Measurements from ENCODE around the gene LDB2.

Gene LDB2

GRCh38 chr4:16483540-16483939 is 414.9 kb downstream of the LDB2 start:
- DNase-seq (ENCODE audit: low read depth), result no peak

GRCh38 chr4:16480011-16480410 is 418.4 kb downstream of the LDB2 start:
- no peak for DNase-seq (ENCODE audit: low read depth)

GRCh38 chr4:16472537-16472936 is 425.9 kb downstream of the LDB2 start:
- DNase-seq (ENCODE audit: low read depth), result no peak

GRCh38 chr4:16467061-16467460 is 431.4 kb downstream of the LDB2 start:
- DNase-seq (ENCODE audit: low read depth), result no peak

GRCh38 chr4:16466581-16466980 is 431.9 kb downstream of the LDB2 start:
- no peak for DNase-seq (ENCODE audit: low read depth)

GRCh38 chr4:16464651-16465050 is 433.8 kb downstream of the LDB2 start:
- DNase-seq (ENCODE audit: low read depth), result no peak

GRCh38 chr4:16462656-16463055 is 435.8 kb downstream of the LDB2 start:
- no peak for DNase-seq (ENCODE audit: low read depth)

GRCh38 chr4:16461362-16461761 is 437.1 kb downstream of the LDB2 start:
- DNase-seq (ENCODE audit: low read depth), result no peak

GRCh38 chr4:16457944-16458343 is 440.5 kb downstream of the LDB2 start:
- no peak for DNase-seq (ENCODE audit: low read depth)
